ENCODE measurements around the gene CD2BP2.
A peak's percentile ranks its signal among the peaks of the same experiment; 100 is the strongest.

The CD2BP2 gene

GRCh38 chr16:30355954-30356308 is 823 bp upstream of the CD2BP2 start:
- no peaks in the 10 kb centered on the region for H3K27me3 Mint-ChIP-seq (ENCODE audit: low read depth)
- no peaks in the 10 kb centered on the region for H3K9me3 Mint-ChIP-seq
- no peak for TF ChIP-seq CTCF (IDR thresholded peaks at IDR 0.05; ENCODE audit: unreplicated experiment in 3 of 3)
- H3K27ac Mint-ChIP-seq: peak overlapping the region; percentile 97 to 100 (median 99)
- H3K4me3 Mint-ChIP-seq: peak overlapping the region; percentile 91 to 96 (median 94)
- peaks cover 22% of the 10 kb centered on the region for H3K4me1 Mint-ChIP-seq
- H3K36me3 Mint-ChIP-seq (ENCODE audit: low read depth): peaks cover 44% of the 10 kb centered on the region

GRCh38 chr16:30354423-30355143 is 525 bp downstream of the CD2BP2 start:
- no peak for TF ChIP-seq CTCF (IDR thresholded peaks at IDR 0.05; ENCODE audit: unreplicated experiment in 3 of 3)
- Mint-ChIP-seq H3K4me1 (peaks cover 27% of the 10 kb centered on the region), H3K27ac (peak overlapping the region; percentile 97 to 100 (median 99)), H3K36me3 (ENCODE audit: low read depth) (peaks cover 45% of the 10 kb centered on the region), H3K27me3 (ENCODE audit: low read depth) (no peaks in the 10 kb centered on the region), H3K4me3 (peak overlapping the region; percentile 91 to 96 (median 94)), H3K9me3 (no peaks in the 10 kb centered on the region)

DNA sequence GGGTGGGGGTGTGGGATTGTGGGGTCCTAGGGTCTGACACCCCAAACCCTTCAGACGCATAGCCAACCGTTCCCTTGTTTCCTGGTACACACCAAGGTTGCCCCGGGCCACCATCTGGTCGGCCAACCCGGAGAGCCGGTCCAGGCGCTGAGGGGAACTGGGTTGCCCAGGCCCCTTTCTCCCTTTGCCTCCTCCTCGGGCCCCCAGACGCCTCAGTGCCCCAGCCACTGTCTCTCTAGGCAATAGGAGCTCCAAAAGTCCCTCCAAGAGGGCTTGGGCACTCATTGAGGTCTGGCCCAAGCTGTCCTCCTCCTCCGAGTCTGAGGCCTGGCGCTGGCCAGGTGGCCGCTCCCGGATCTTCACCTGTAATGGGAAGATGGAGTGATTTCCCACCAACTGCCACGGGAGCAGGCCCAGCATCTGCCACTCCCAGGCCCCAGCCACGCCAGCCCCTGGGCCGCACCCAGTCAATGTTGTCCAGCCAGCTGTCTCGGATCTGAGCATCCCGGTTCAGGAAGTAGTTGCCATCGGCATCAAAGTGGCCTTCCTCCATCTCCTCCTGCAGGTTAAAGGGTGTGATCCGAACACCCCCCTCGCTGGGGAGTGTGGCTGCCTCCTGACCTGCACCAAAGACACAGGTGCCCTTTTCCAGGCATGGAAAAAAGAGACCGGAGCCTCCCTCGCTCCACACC is 1.5 kb downstream of the CD2BP2 start:
- Mint-ChIP-seq H3K27ac (no peak overlapping the region), H3K27me3 (ENCODE audit: low read depth) (no peaks in the 10 kb centered on the region), H3K4me1 (peaks cover 27% of the 10 kb centered on the region), H3K36me3 (ENCODE audit: low read depth) (peaks cover 48% of the 10 kb centered on the region), H3K9me3 (no peaks in the 10 kb centered on the region), H3K4me3 (peak overlapping the region; percentile 91 to 96 (median 94))
- no peak for TF ChIP-seq CTCF (IDR thresholded peaks at IDR 0.05; ENCODE audit: unreplicated experiment in 3 of 3)

DNA sequence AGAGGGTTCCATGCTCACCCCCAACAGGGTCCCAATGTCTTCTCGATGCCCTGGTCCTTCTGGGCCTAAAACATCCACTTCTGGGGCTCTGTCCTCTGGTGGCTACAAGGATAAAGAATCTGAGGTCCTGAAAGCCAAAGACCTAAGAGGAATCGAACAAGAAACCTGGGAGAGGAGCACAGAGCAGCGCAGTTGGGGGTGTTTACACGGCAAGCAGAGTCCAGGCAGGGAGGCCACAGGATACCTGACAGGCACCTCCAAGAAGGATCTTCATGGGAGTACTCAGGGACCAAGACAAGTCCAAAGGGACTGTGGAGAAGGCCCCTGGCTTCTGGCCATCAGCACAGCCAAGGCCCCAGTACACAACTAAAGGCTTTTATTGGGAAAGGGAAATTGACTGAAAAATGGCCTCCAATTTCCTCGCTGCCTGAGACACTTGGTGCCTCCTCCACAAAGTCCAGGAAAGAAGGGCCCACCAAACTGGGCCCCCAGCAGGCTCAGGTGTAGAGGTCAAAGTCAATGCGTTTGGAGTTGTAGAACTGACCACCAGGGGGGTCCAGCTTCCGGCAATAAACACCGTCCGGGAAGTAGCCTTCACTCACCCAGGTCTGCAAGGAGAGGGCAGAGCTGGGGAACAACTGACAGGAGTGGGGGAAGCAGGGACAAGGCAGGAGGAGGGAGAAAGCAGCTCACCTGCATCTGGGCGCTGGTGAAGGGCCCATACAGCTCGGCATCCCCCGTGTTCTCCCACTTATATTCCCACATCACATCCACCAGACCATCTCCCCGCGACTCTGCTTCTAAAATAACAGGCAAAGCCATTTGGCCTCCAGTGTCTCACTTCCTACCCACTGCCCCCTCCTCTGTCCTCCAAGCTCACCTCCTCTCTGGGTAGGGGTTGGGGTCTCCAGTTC is 2.4 kb downstream of the CD2BP2 start:
- H3K4me3 Mint-ChIP-seq: peak overlapping the region; percentile 71 to 84 (median 80)
- peak in 1 of 3 experiments; percentile 20 for TF ChIP-seq CTCF (IDR thresholded peaks at IDR 0.05; ENCODE audit: unreplicated experiment in 3 of 3)
- H3K9me3 Mint-ChIP-seq: no peaks in the 10 kb centered on the region
- H3K4me1 Mint-ChIP-seq: peaks cover 27% of the 10 kb centered on the region
- no peaks in the 10 kb centered on the region for H3K27me3 Mint-ChIP-seq (ENCODE audit: low read depth)
- H3K27ac Mint-ChIP-seq: peak overlapping the region in 1 of 3 experiments; percentile 41
- peaks cover 48% of the 10 kb centered on the region for H3K36me3 Mint-ChIP-seq (ENCODE audit: low read depth)

GRCh38 chr16:30351586-30352419 is 3.3 kb downstream of the CD2BP2 start:
- no peak for TF ChIP-seq CTCF (IDR thresholded peaks at IDR 0.05; ENCODE audit: unreplicated experiment in 3 of 3)
- Mint-ChIP-seq H3K4me3 (peak overlapping the region; percentile 71 to 84 (median 80)), H3K27ac (no peak overlapping the region), H3K4me1 (peaks cover 27% of the 10 kb centered on the region), H3K36me3 (ENCODE audit: low read depth) (peaks cover 40% of the 10 kb centered on the region), H3K27me3 (ENCODE audit: low read depth) (no peaks in the 10 kb centered on the region), H3K9me3 (no peaks in the 10 kb centered on the region)

Data from nephron (organoid).